ENCODE results near the gene ALG3. TPM values are rescaled to one million over a fixed set of nuclear protein-coding genes. Genes with fewer than 3 reads are reported as not detected.

The ALG3 gene
- total RNA-seq, 4 donors from 2014 or later, result 38.9 to 79.5 (median 58.7) TPM

- no peak for TF ChIP-seq POLR2A (IDR thresholded peaks at IDR 0.05)
- no peak for TF ChIP-seq EP300 (IDR thresholded peaks at IDR 0.05)
- no peak for TF ChIP-seq CTCF (IDR thresholded peaks at IDR 0.05)
- peaks cover 0 to 14% (median 0%) of the 10 kb centered on the region in 3 donors for H3K36me3 ChIP-seq
- H3K4me1 ChIP-seq, result peaks cover 0 to 33% (median 25%) of the 10 kb centered on the region in 4 donors
- H3K4me3 ChIP-seq, result peak overlapping the region in 2 of 4 donors; percentile 38 to 39
- H3K27me3 ChIP-seq, result peaks cover 0 to 63% of the 10 kb centered on the region in 2 donors
- DNase-seq (ENCODE audit: low spot score in 2 of 2), result no peak
- H3K9me3 ChIP-seq, result no peaks in the 10 kb centered on the region
- no peak overlapping the region for H3K27ac ChIP-seq
- WGBS, 2 donors, result 1 to 2% methylated on average over 28 to 47 of the region's 91 CpGs
These were observed 11.3 kb upstream of the ALG3 start for GRCh38 chr3:184259878-184260723.

GRCh38 chr3:184259396-184259877 is 10.7 kb upstream of the ALG3 start:
- Histone ChIP-seq H3K4me1 (peaks cover 0 to 33% (median 25%) of the 10 kb centered on the region in 4 donors), H3K27ac (no peak overlapping the region), H3K4me3 (no peak overlapping the region), H3K9me3 (no peaks in the 10 kb centered on the region), H3K36me3 (peaks cover 0 to 14% (median 0%) of the 10 kb centered on the region in 3 donors), H3K27me3 (peaks cover 0 to 56% of the 10 kb centered on the region in 2 donors)
- WGBS, 2 donors, result 13 to 17% methylated on average over 18 to 24 of the region's 28 CpGs
- no peak for DNase-seq (ENCODE audit: low spot score in 2 of 2)
- no peak for TF ChIP-seq POLR2A (IDR thresholded peaks at IDR 0.05)
- TF ChIP-seq CTCF (IDR thresholded peaks at IDR 0.05), result no peak
- no peak for TF ChIP-seq EP300 (IDR thresholded peaks at IDR 0.05)

GRCh38 chr3:184258926-184259325 is 10.2 kb upstream of the ALG3 start:
- Histone ChIP-seq H3K9me3 (no peaks in the 10 kb centered on the region), H3K4me3 (no peak overlapping the region), H3K27me3 (peaks cover 0 to 51% of the 10 kb centered on the region in 2 donors), H3K36me3 (peaks cover 0 to 14% (median 0%) of the 10 kb centered on the region in 3 donors), H3K27ac (no peak overlapping the region), H3K4me1 (peaks cover 0 to 33% (median 25%) of the 10 kb centered on the region in 4 donors)
- TF ChIP-seq POLR2A (IDR thresholded peaks at IDR 0.05) (no peak), CTCF (IDR thresholded peaks at IDR 0.05) (no peak), EP300 (IDR thresholded peaks at IDR 0.05) (no peak)
- DNase-seq (ENCODE audit: low spot score in 2 of 2), result no peak
- WGBS, 2 donors, result 89 to 91% methylated on average over 5 of the region's 5 CpGs

- peaks cover 0 to 35% of the 10 kb centered on the region in 2 donors for H3K27me3 ChIP-seq
These were observed 8.5 kb upstream of the ALG3 start for GRCh38 chr3:184257083-184257915.

More at GRCh38 chr3:184257083-184257915, 8.5 kb upstream of the ALG3 start:
- Histone ChIP-seq H3K36me3 (peaks cover 0 to 14% (median 0%) of the 10 kb centered on the region in 3 donors), H3K9me3 (no peaks in the 10 kb centered on the region), H3K4me1 (peaks cover 0 to 29% (median 22%) of the 10 kb centered on the region in 4 donors), H3K4me3 (no peak overlapping the region), H3K27ac (no peak overlapping the region)
- WGBS, 2 donors, result 88 to 89% methylated on average over 23 of the region's 23 CpGs
- TF ChIP-seq POLR2A (IDR thresholded peaks at IDR 0.05) (no peak), CTCF (IDR thresholded peaks at IDR 0.05) (no peak), EP300 (IDR thresholded peaks at IDR 0.05) (no peak)
- DNase-seq (ENCODE audit: low spot score in 2 of 2), result no peak

Data from tibial nerve (tissue), 4 donors.